GM23248 (cell line): Measurements from ENCODE around the gene BCL2L11. TPM values are rescaled to one million over a fixed set of nuclear protein-coding genes. Genes with fewer than 3 reads are reported as not detected.

ENCODE experiments used
- DNase-seq: peaks from one replicate; pipeline ENCODE4 v3.0.0-alpha.2; 2015
- H2AFZ ChIP-seq: fragments of 200-600 bp; sonication (generic); 2 replicates; pipeline ENCODE4 v1.6.1; 2016; ENCODE audit warnings: antibody characterized with exemption
- H3F3A ChIP-seq: fragments of 200-600 bp; sonication (generic); 2 replicates; pipeline ENCODE4 v1.6.1; 2016; ENCODE audit warnings: mild to moderate bottlenecking, antibody characterized with exemption, mixed run types; ENCODE audit not compliant: insufficient read depth
- H3K27ac ChIP-seq: fragments of 200-600 bp; sonication (generic); 2 replicates; pipeline ENCODE4 v1.5.1; 2016; ENCODE audit warnings: mild to moderate bottlenecking
- H3K27me3 ChIP-seq: fragments of 200-600 bp; sonication (generic); replicated peaks from 2 replicates; pipeline ENCODE4 v1.6.1; 2016; ENCODE audit warnings: mild to moderate bottlenecking; ENCODE audit not compliant: insufficient read depth
- H3K36me3 ChIP-seq: fragments of 200-600 bp; sonication (generic); 2 replicates; pipeline ENCODE4 v1.6.1; 2016; ENCODE audit warnings: low read depth, mild to moderate bottlenecking
- H3K4me1 ChIP-seq: fragments of 200-600 bp; sonication (generic); 2 replicates; pipeline ENCODE4 v1.6.1; 2016; ENCODE audit warnings: mild to moderate bottlenecking; ENCODE audit not compliant: insufficient read depth
- H3K4me2 ChIP-seq: fragments of 200-600 bp; sonication (generic); one replicate; pipeline ENCODE4 v1.6.1; 2016; ENCODE audit warnings: mild to moderate bottlenecking; ENCODE audit not compliant: unreplicated experiment
- H3K4me3 ChIP-seq: fragments of 200-600 bp; sonication (generic); 2 replicates; pipeline ENCODE4 v1.5.1; 2016; ENCODE audit warnings: mild to moderate bottlenecking
- H3K79me2 ChIP-seq: fragments of 200-600 bp; sonication (generic); 2 replicates; pipeline ENCODE4 v1.6.1; 2016; ENCODE audit warnings: mild to moderate bottlenecking; ENCODE audit not compliant: insufficient read depth
- H3K9ac ChIP-seq: fragments of 200-600 bp; sonication (generic); 2 replicates; pipeline ENCODE4 v1.6.1; 2016; ENCODE audit warnings: mild to moderate bottlenecking
- H3K9me2 ChIP-seq: fragments of 200-600 bp; sonication (generic); 2 replicates; pipeline ENCODE4 v1.6.1; 2016; ENCODE audit warnings: mixed run types, mild to moderate bottlenecking, moderate library complexity; ENCODE audit not compliant: insufficient read depth
- H3K9me3 ChIP-seq: fragments of 200-600 bp; sonication (generic); one replicate; pipeline ENCODE4 v1.6.1; 2017; ENCODE audit warnings: low read depth
- H4K20me1 ChIP-seq: fragments of 200-600 bp; sonication (generic); 2 replicates; pipeline ENCODE4 v1.6.0; 2016; ENCODE audit not compliant: insufficient read depth
- EZH2 ChIP-seq: fragments of 200-600 bp; sonication (generic); IDR thresholded peaks from 2 replicates; pipeline ENCODE4 v1.6.1; 2018; ENCODE audit warnings: antibody characterized with exemption, mild to moderate bottlenecking; ENCODE audit not compliant: insufficient read depth, poor library complexity, severe bottlenecking
- EZH2phosphoT487 ChIP-seq: fragments of 200-600 bp; sonication (generic); IDR thresholded peaks from 2 replicates; pipeline ENCODE4 v1.6.1; 2018; ENCODE audit warnings: antibody characterized with exemption, moderate library complexity, mild to moderate bottlenecking, low read depth; ENCODE audit not compliant: insufficient read depth
- WGBS, 2 experiments: methylation state at CpG; one replicate each; pipeline ENCODE4 v1.1.6; 2015 to 2017; ENCODE audit warnings: low lambda C conversion rate in 2 of 2, low coverage in 1 of 2; ENCODE audit errors: missing lambda C conversion rate in 2 of 2; 5-methylcytosine and 5-hydroxymethylcytosine counted together
- in situ Hi-C: fragments of 300-500 bp; cut with MboI; formaldehyde crosslinking; loops from 2 replicates; pipeline ENCODE4 v1.15.0; 2020
- polyA plus RNA-seq: library from polyadenylated mRNA; unstranded; fragments of >200 nt; fragmentation: Nextera tagmentation; extraction: Ambion mirVana; gene quantifications from 2 replicates; pipeline ENCODE4 v1.2.1, GENCODE V29; 2016
- total RNA-seq: library from RNA; depleted of rRNA; stranded (reverse); fragments of >200 nt; shearing (Covaris generic); gene quantifications from 2 replicates; pipeline ENCODE4 v1.2.3, GENCODE V29; 2014

BCL2L11 gene
- total and polyA plus RNA-seq, 2 experiments from 2014 or later: 0.22 to 0.55 TPM

DNA sequence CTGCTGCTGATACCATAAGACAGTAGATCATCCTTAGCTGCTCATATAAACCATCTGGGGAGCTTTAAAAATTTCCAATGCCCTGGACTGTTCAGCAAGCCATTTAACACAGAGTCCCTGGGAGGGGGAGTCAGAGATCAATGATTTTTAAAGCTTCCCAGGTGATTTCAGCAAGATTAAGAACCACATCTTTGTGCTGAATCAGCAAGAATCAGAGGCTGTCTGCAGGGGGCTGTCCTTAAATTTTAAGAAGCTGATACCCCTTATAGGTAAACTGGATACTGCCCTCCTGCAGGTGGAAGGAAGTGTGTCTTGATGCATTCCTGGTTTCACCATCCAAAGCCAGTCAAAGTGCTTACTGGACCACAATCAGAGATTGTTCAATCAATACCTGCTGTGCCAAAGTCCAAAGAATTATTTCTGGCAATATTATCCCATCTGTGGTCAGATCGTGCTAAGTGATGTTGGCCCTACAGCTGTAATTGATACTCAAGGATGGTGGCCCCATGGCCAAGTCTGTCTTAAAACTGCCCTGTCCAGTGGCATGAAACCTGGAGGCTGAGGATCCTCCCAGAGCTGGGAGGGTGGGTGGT is 72.2 kb downstream of the BCL2L11 start:
- 0% methylated on average over 1 of the region's 1 CpG for WGBS, 2 experiments
- H3K4me1 ChIP-seq: no peaks in the 10 kb centered on the region
- no peak overlapping the region for H3K27ac ChIP-seq
- H3K9ac ChIP-seq: no peak overlapping the region
- H3K9me3 ChIP-seq: no peaks in the 10 kb centered on the region
- no peaks in the 10 kb centered on the region for H4K20me1 ChIP-seq
- no peaks in the 10 kb centered on the region for H3K9me2 ChIP-seq
- no peaks in the 10 kb centered on the region for H3F3A ChIP-seq
- H2AFZ ChIP-seq: no peak overlapping the region
- no peaks in the 10 kb centered on the region for H3K79me2 ChIP-seq
- no peak overlapping the region for H3K4me2 ChIP-seq
- H3K27me3 ChIP-seq: no peaks in the 10 kb centered on the region
- no peak overlapping the region for H3K4me3 ChIP-seq
- no peak for DNase-seq
- in situ Hi-C loops: no loop called here
- TF ChIP-seq EZH2phosphoT487: no peak
- TF ChIP-seq EZH2: no peak
- H3K36me3 ChIP-seq: no peaks in the 10 kb centered on the region

DNA sequence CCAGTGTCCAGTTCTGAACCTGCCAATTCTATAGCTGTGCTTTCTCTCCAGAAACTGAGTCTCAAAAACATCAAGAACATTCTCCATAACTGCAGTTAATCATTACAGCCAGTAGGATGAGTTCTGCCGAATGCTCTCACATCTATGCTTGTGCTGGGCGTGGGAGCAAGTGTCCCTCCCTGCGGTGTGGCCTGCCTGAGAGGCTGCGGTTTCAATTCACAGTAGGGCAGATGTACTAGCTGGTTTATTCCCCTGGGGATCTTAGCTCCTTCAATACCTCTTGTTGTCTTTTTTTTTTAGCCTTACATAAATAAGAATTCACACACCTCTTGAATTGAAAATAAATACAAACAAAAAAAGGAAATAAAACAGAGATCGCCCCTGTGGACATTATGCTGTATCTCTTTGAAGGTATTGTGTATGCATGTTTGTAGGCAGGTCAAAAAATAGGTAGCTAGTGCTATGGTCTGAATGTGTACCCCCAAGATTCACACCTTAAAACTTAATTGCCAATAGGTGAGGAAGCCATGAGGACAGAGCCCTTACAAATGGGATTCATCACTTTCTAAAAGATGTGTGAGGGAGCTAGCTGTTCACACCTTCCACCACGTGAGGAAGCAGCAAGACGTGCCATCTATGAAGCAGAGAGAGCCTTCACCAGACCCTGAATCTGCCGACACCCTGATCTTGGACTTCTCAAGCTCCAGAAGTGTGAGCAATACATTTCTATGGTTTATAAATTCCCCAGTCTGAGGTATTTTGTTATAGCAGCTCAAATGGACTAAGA is 74.3 kb downstream of the BCL2L11 start:
- no peak for DNase-seq
- H4K20me1 ChIP-seq: no peaks in the 10 kb centered on the region
- WGBS, 2 experiments: 73 to 74% methylated on average over 8 of the region's 8 CpGs
- no peak overlapping the region for H3K27ac ChIP-seq
- no peaks in the 10 kb centered on the region for H3K9me3 ChIP-seq
- no peaks in the 10 kb centered on the region for H3K36me3 ChIP-seq
- H3K4me2 ChIP-seq: no peak overlapping the region
- H3K79me2 ChIP-seq: no peaks in the 10 kb centered on the region
- no peaks in the 10 kb centered on the region for H3K4me1 ChIP-seq
- no peak for TF ChIP-seq EZH2phosphoT487
- TF ChIP-seq EZH2: no peak
- no peaks in the 10 kb centered on the region for H3K9me2 ChIP-seq
- no peak overlapping the region for H3K4me3 ChIP-seq
- H3K27me3 ChIP-seq: no peaks in the 10 kb centered on the region
- H3K9ac ChIP-seq: no peak overlapping the region
- no peak overlapping the region for H2AFZ ChIP-seq
- H3F3A ChIP-seq: no peaks in the 10 kb centered on the region
- in situ Hi-C loops: no loop called here

DNA sequence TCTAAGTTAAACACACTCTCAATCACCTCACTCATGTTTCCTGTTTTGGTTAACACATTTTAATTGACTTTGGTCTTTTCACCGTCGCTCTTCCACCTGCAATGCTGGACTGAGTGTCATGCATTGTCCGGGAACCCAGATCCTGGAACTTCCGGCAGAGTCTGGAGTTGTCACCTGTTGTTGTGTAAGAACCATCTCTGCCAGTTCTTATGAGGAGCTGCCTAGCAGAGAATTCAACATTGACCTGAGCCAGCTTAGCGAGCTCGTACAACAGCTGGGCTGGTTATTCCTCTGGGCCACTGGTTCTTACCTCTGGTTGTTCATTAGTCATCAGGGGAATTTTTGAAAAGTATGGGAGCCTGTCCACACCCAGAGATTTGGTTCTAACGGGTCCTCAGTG is 75.7 kb downstream of the BCL2L11 start:
- H3K4me3 ChIP-seq: no peak overlapping the region
- H3K9me3 ChIP-seq: no peaks in the 10 kb centered on the region
- 85 to 86% methylated on average over 7 of the region's 7 CpGs for WGBS, 2 experiments
- no peaks in the 10 kb centered on the region for H3K79me2 ChIP-seq
- no peak overlapping the region for H3K4me2 ChIP-seq
- no peak overlapping the region for H3K27ac ChIP-seq
- no peak for TF ChIP-seq EZH2
- no peak for TF ChIP-seq EZH2phosphoT487
- DNase-seq: no peak
- no peaks in the 10 kb centered on the region for H3F3A ChIP-seq
- no peak overlapping the region for H3K9ac ChIP-seq
- in situ Hi-C loops: no loop called here
- no peaks in the 10 kb centered on the region for H3K36me3 ChIP-seq
- H2AFZ ChIP-seq: no peak overlapping the region
- H3K9me2 ChIP-seq: no peaks in the 10 kb centered on the region
- H3K4me1 ChIP-seq: no peaks in the 10 kb centered on the region
- H4K20me1 ChIP-seq: no peaks in the 10 kb centered on the region
- no peaks in the 10 kb centered on the region for H3K27me3 ChIP-seq

DNA sequence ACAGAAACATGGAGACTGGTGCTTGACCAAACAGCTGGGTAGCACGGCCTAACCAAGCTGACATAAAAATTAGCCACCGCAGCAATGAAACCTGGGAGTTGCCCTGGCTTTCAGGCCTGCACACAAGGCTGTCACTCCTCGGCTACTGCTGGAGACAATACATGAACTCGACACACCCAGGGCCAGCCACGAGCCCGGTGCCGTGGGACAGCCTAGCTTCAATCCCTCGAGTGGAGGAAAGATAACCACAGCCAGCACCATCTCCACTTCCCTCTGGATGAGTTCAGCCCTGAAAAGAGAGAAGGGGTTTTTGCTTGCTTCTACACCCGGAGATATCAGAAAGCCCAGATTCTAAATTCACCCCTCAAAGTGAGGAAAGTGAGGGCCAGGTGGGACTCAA is 78.0 kb downstream of the BCL2L11 start:
- WGBS, 2 experiments: 92 to 93% methylated on average over 9 of the region's 9 CpGs
- in situ Hi-C loops: no loop called here
- H2AFZ ChIP-seq: no peak overlapping the region
- 0 out of 2 replicates have a peak, but pooled peaks cover 5% of the 10 kb centered on the region for H3F3A ChIP-seq
- H3K9me3 ChIP-seq: no peaks in the 10 kb centered on the region
- H3K4me1 ChIP-seq: peaks cover 7% of the 10 kb centered on the region
- H3K4me2 ChIP-seq: no peak overlapping the region
- TF ChIP-seq EZH2phosphoT487: no peak
- TF ChIP-seq EZH2: no peak
- H3K4me3 ChIP-seq: no peak overlapping the region
- no peaks in the 10 kb centered on the region for H4K20me1 ChIP-seq
- H3K36me3 ChIP-seq: no peaks in the 10 kb centered on the region
- no peak overlapping the region for H3K27ac ChIP-seq
- no peaks in the 10 kb centered on the region for H3K9me2 ChIP-seq
- H3K79me2 ChIP-seq: no peaks in the 10 kb centered on the region
- no peaks in the 10 kb centered on the region for H3K27me3 ChIP-seq
- no peak for DNase-seq
- no peak overlapping the region for H3K9ac ChIP-seq
